Naive thymus-derived CD4-positive, alpha-beta T cell (primary cell): ENCODE results near the gene ZBTB46. TPM values are rescaled to one million over a fixed set of nuclear protein-coding genes. Genes with fewer than 3 reads are reported as not detected.

Experiments used
- ATAC-seq: fragments of 150-1000 bp; cut with Tn5 transposase; 2 replicates; pipeline ENCODE4 v1.10.0; 2021; ENCODE audit warnings: mild to moderate bottlenecking, moderate library complexity
- CTCF ChIA-PET: fragments of 350-600 bp; sonication (Branson Sonifier 250); formaldehyde crosslinking; loops from one replicate; lab custom pipeline; 2021; ENCODE audit warnings: antibody characterized with exemption; lab: Charles Lee
- POLR2A ChIA-PET: fragments of 350-600 bp; sonication (Branson Sonifier 250); formaldehyde crosslinking; loops from one replicate; lab custom pipeline; 2021; ENCODE audit warnings: antibody characterized with exemption, inconsistent platforms; lab: Charles Lee
- DNase-seq, 9 donors: peaks; one replicate each; pipeline versions ENCODE4 v3.0.0 to v3.0.0-alpha.2; 2020 to 2022; ENCODE audit warnings: mixed read lengths in 1 of 9
- H3K27ac ChIP-seq: one replicate; pipeline ENCODE4 v1.7.0; 2013; ENCODE audit warnings: mild to moderate bottlenecking, low read depth, low read length, moderate library complexity
- H3K27me3 ChIP-seq, 2 donors: one replicate each; pipeline ENCODE4 v1.7.0; 2013; ENCODE audit warnings: low read length in 2 of 2, mild to moderate bottlenecking in 2 of 2, moderate library complexity in 2 of 2; ENCODE audit not compliant: control insufficient read depth in 2 of 2, insufficient read depth in 2 of 2
- H3K36me3 ChIP-seq, 3 experiments: 1 replicate in 2 of 3; 2 replicates in 1 of 3; pipeline ENCODE4 v1.7.0; 2013; ENCODE audit warnings: low read length in 3 of 3, mild to moderate bottlenecking in 3 of 3, moderate library complexity in 1 of 3; ENCODE audit not compliant: insufficient read depth in 3 of 3, control insufficient read depth in 2 of 3
- H3K4me1 ChIP-seq, 2 donors: one replicate each; pipeline ENCODE4 v1.7.0; 2013; ENCODE audit warnings: low read length in 2 of 2, mild to moderate bottlenecking in 2 of 2, moderate library complexity in 1 of 2; ENCODE audit not compliant: control insufficient read depth in 2 of 2, insufficient read depth in 2 of 2
- H3K4me3 ChIP-seq: 2 replicates; pipeline ENCODE4 v1.7.0; 2013; ENCODE audit warnings: mild to moderate bottlenecking, low read length
- H3K9me3 ChIP-seq, 3 experiments: 1 replicate in 2 of 3; 2 replicates in 1 of 3; pipeline ENCODE4 v1.7.0; 2013; ENCODE audit warnings: low read length in 3 of 3; ENCODE audit not compliant: control insufficient read depth in 2 of 3
- H3K27ac Mint-ChIP-seq, 9 donors: one replicate each; pipeline ENCODE4 v1.8.0; 2020 to 2022; ENCODE audit warnings: mixed read lengths in 9 of 9, mild to moderate bottlenecking in 8 of 9, moderate library complexity in 5 of 9, inconsistent platforms in 2 of 9
- H3K27me3 Mint-ChIP-seq, 5 donors: one replicate each; pipeline ENCODE4 v1.8.0; 2021 to 2022; ENCODE audit warnings: mixed read lengths in 5 of 5, mild to moderate bottlenecking in 1 of 5
- H3K36me3 Mint-ChIP-seq, 5 donors: one replicate each; pipeline ENCODE4 v1.8.0; 2020 to 2022; ENCODE audit warnings: mixed read lengths in 5 of 5, mild to moderate bottlenecking in 3 of 5, inconsistent platforms in 1 of 5
- H3K4me1 Mint-ChIP-seq, 7 donors: one replicate each; pipeline ENCODE4 v1.8.0; 2020 to 2022; ENCODE audit warnings: mixed read lengths in 7 of 7, mild to moderate bottlenecking in 3 of 7, inconsistent platforms in 1 of 7
- H3K4me3 Mint-ChIP-seq, 10 donors: one replicate each; pipeline ENCODE4 v1.8.0; 2020 to 2022; ENCODE audit warnings: mild to moderate bottlenecking in 10 of 10, mixed read lengths in 10 of 10, moderate library complexity in 6 of 10, inconsistent platforms in 2 of 10
- H3K9me3 Mint-ChIP-seq, 11 donors: one replicate each; pipeline ENCODE4 v1.8.0; 2020 to 2022; ENCODE audit warnings: mixed read lengths in 11 of 11, mild to moderate bottlenecking in 4 of 11, inconsistent platforms in 1 of 11, moderate library complexity in 1 of 11
- intact Hi-C, 2 donors: fragments of 100-400 bp; cut with micrococcal nuclease; formaldehyde crosslinking; loops; one replicate each; pipeline ENCODE4 v1.15.1; 2023
- polyA plus RNA-seq, 2 donors: library from polyadenylated mRNA; unstranded; fragments of 300-500 nt; fragmentation: Illumina TruSeq; gene quantifications; one replicate each; pipeline ENCODE4 v1.2.3, GENCODE V29; 2021
- total RNA-seq, 6 experiments: library from RNA in 5 of 6; stranded (reverse) in 5 of 6; gene quantifications; 1 replicate in 5 of 6; 2 replicates in 1 of 6; pipeline ENCODE4 v1.2.3 and lab custom pipeline; 2021 to 2026

ZBTB46 gene
- total and polyA plus RNA-seq, 7 experiments from 2014 or later: 0.03 to 1.7 (median 0.07) TPM; not detected in 1

- Mint-ChIP-seq H3K36me3 (peaks cover 0 to 21% (median 5%) of the 10 kb centered on the region in 5 donors), H3K4me1 (peaks cover 15 to 30% (median 25%) of the 10 kb centered on the region in 7 donors), H3K27ac (peak overlapping the region in 7 of 9 donors; percentile 82 to 92 (median 89)), H3K4me3 (peak overlapping the region in 8 of 10 donors; percentile 35 to 93 (median 90)), H3K9me3 (no peaks in the 10 kb centered on the region), H3K27me3 (no peaks in the 10 kb centered on the region)
- H3K4me3 ChIP-seq: no peak overlapping the region
- H3K27me3 ChIP-seq: no peaks in the 10 kb centered on the region
- H3K27ac ChIP-seq: peak overlapping the region; percentile 78
- CTCF ChIA-PET: interaction anchor here (1.1 to 2.8 kb wide), 4 partner anchors 15 to 197 kb away, joined by 3 to 27 read pairs (median 4); partner anchors contain the start of genes ARFRP1, PTK6 and ZGPAT
- intact Hi-C loops: loop anchor here (5.0 to 10.0 kb wide), 5 partner anchors 98 to 940 kb away; partner anchors contain the start of genes ABHD16B (in 1 of the 2), MRGBP (in 1 of the 2), PTK6 (in 1 of the 2) and SAMD10 (in 1 of the 2)
- POLR2A ChIA-PET: interaction anchor here (0.6 to 9.9 kb wide), 15 partner anchors 10 to 245 kb away, joined by 3 to 137 read pairs (median 10); partner anchors contain the start of genes ARFRP1, PRPF6, RTEL1 and SAMD10
- no peak for ATAC-seq
- no peaks in the 10 kb centered on the region for H3K9me3 ChIP-seq
- H3K36me3 ChIP-seq: peaks cover 0 to 38% (median 0%) of the 10 kb centered on the region in 3 experiments
- H3K4me1 ChIP-seq: peaks cover 33 to 38% of the 10 kb centered on the region in 2 donors
- peak in 1 of 9 donors; percentile 23 for DNase-seq
Measured at GRCh38 chr20:63734946-63735858, 95.9 kb downstream of the ZBTB46 start.

- no peak for ATAC-seq
Measured at GRCh38 chr20:63734111-63734945, 96.7 kb downstream of the ZBTB46 start.

GRCh38 chr20:63733579-63734081, 97.4 kb downstream of the ZBTB46 start:
- no peak overlapping the region for H3K4me3 ChIP-seq
- no peaks in the 10 kb centered on the region for H3K9me3 ChIP-seq
- no peak overlapping the region for H3K27ac ChIP-seq
- Mint-ChIP-seq H3K9me3 (no peaks in the 10 kb centered on the region), H3K36me3 (peaks cover 4 to 29% (median 5%) of the 10 kb centered on the region in 5 donors), H3K27me3 (no peaks in the 10 kb centered on the region), H3K4me1 (peaks cover 22 to 31% (median 27%) of the 10 kb centered on the region in 7 donors), H3K4me3 (peak overlapping the region in 6 of 10 donors; percentile 18 to 68 (median 40)), H3K27ac (peak overlapping the region in 8 of 9 donors; percentile 19 to 87 (median 68))
- DNase-seq: no peak
- no peaks in the 10 kb centered on the region for H3K27me3 ChIP-seq
- intact Hi-C loops: loop anchor here (10.0 kb wide), 2 partner anchors 131 to 939 kb away; partner anchors contain the start of genes ABHD16B (in 1 of the 2), MRGBP (in 1 of the 2) and TPD52L2 (in 1 of the 2)
- POLR2A ChIA-PET: interaction anchor here (0.7 to 9.9 kb wide), 3 partner anchors 17 to 75 kb away, joined by 3 to 137 read pairs (median 4); partner anchors contain the start of genes ARFRP1, RTEL1 and ZGPAT
- H3K4me1 ChIP-seq: peaks cover 44 to 51% of the 10 kb centered on the region in 2 donors
- CTCF ChIA-PET: interaction anchor here (0.5 kb wide), 1 partner anchor 27 kb away, joined by 3 read pairs; no protein-coding TSS in a partner anchor
- peaks cover 0 to 38% (median 0%) of the 10 kb centered on the region in 3 experiments for H3K36me3 ChIP-seq
- ATAC-seq: no peak

More at GRCh38 chr20:63734111-63734945, 96.7 kb downstream of the ZBTB46 start:
- Mint-ChIP-seq H3K36me3 (peaks cover 4 to 28% (median 5%) of the 10 kb centered on the region in 5 donors), H3K4me1 (peaks cover 20 to 30% (median 25%) of the 10 kb centered on the region in 7 donors), H3K4me3 (peak overlapping the region in 6 of 10 donors; percentile 18 to 68 (median 40)), H3K9me3 (no peaks in the 10 kb centered on the region), H3K27ac (peak overlapping the region in 8 of 9 donors; percentile 19 to 88 (median 72)), H3K27me3 (no peaks in the 10 kb centered on the region)
- no peak overlapping the region for H3K27ac ChIP-seq
- H3K9me3 ChIP-seq: no peaks in the 10 kb centered on the region
- H3K36me3 ChIP-seq: peaks cover 0 to 38% (median 0%) of the 10 kb centered on the region in 3 experiments
- H3K27me3 ChIP-seq: no peaks in the 10 kb centered on the region
- POLR2A ChIA-PET: interaction anchor here (1.6 to 9.9 kb wide), 2 partner anchors 16 to 27 kb away, joined by 4 to 137 read pairs; partner anchors contain the start of genes ARFRP1 and ZGPAT
- CTCF ChIA-PET: interaction anchor here (1.7 kb wide), 1 partner anchor 16 kb away, joined by 4 read pairs; no protein-coding TSS in a partner anchor
- DNase-seq: no peak
- no peak overlapping the region for H3K4me3 ChIP-seq
- H3K4me1 ChIP-seq: peaks cover 41 to 46% of the 10 kb centered on the region in 2 donors
- intact Hi-C loops: loop anchor here (10.0 kb wide), 2 partner anchors 130 to 940 kb away; partner anchors contain the start of genes ABHD16B (in 1 of the 2), MRGBP (in 1 of the 2) and TPD52L2 (in 1 of the 2)

GRCh38 chr20:63733117-63733516, 97.9 kb downstream of the ZBTB46 start:
- H3K9me3 Mint-ChIP-seq: no peaks in the 10 kb centered on the region
- intact Hi-C loops: loop anchor here (10.0 kb wide), 2 partner anchors 132 to 938 kb away; partner anchors contain the start of genes ABHD16B (in 1 of the 2), MRGBP (in 1 of the 2) and TPD52L2 (in 1 of the 2)
- no peak for DNase-seq
- no peak overlapping the region for H3K4me3 Mint-ChIP-seq
- H3K36me3 ChIP-seq: peaks cover 0 to 38% (median 0%) of the 10 kb centered on the region in 3 experiments
- H3K27ac ChIP-seq: no peak overlapping the region
- no peaks in the 10 kb centered on the region for H3K27me3 Mint-ChIP-seq
- peaks cover 44 to 51% of the 10 kb centered on the region in 2 donors for H3K4me1 ChIP-seq
- ATAC-seq: no peak
- H3K4me3 ChIP-seq: no peak overlapping the region
- peak overlapping the region in 2 of 9 donors; percentile 45 to 59 for H3K27ac Mint-ChIP-seq
- no peaks in the 10 kb centered on the region for H3K9me3 ChIP-seq
- peaks cover 4 to 34% (median 10%) of the 10 kb centered on the region in 5 donors for H3K36me3 Mint-ChIP-seq
- ChIA-PET POLR2A (interaction anchor here (0.7 to 9.9 kb wide), 4 partner anchors 18 to 75 kb away, joined by 3 to 137 read pairs (median 4); partner anchors contain the start of genes ARFRP1, RTEL1 and ZGPAT), CTCF (interaction anchor here (0.5 kb wide), 1 partner anchor 26 kb away, joined by 3 read pairs; no protein-coding TSS in a partner anchor)
- peaks cover 27 to 36% (median 32%) of the 10 kb centered on the region in 7 donors for H3K4me1 Mint-ChIP-seq
- H3K27me3 ChIP-seq: no peaks in the 10 kb centered on the region
